K562 (cell line): Measurements from ENCODE around the gene MAN1B1. TPM values are rescaled to one million over a fixed set of nuclear protein-coding genes. Genes with fewer than 3 reads are reported as not detected.

ENCODE experiments used
- ATAC-seq: fragments of 200-7000 bp; cut with Tn5 transposase; 3 replicates; pipeline ENCODE4 v1.9.1; 2020; ENCODE audit warnings: moderate library complexity
- BruUV-seq: library from RNA; stranded (reverse); fragments of 400-500 nt; replicated peaks from 2 replicates; lab custom pipeline; 2021; lab: Mats Ljungman, UMichigan
- CTCF ChIA-PET: fragments of 300-600 bp; formaldehyde crosslinking; extraction: SDS; loops from one replicate; lab custom pipeline; 2021; ENCODE audit warnings: low intra/inter-chr PET ratio; lab: Yijun Ruan, JAX
- POLR2A ChIA-PET: fragments of 300-600, 350-650 bp; sonication (Branson Sonifier 250); formaldehyde crosslinking; extraction: SDS; loops from one replicate; lab custom pipeline; 2021; ENCODE audit warnings: antibody characterized with exemption, inconsistent platforms; lab: Yijun Ruan, JAX
- DNase-seq, 4 experiments: peaks; one replicate each; pipeline versions ENCODE4 v3.0.0 to v3.0.0-alpha.2; 2011 to 2018; ENCODE audit warnings: low spot score in 3 of 4, mixed read lengths in 3 of 4; ENCODE audit errors: extremely low read depth in 1 of 4
- FAIRE-seq: peaks from 2 replicates; lab custom pipeline; 2011; peaks lifted over from hg19 to GRCh38; lab: Jason Lieb, UNC
- H2AFZ ChIP-seq: 2 replicates; pipeline ENCODE4 v1.6.0; 2011; ENCODE audit warnings: low read depth, low read length, control low read depth, inconsistent platforms
- H3K27ac ChIP-seq: fragments of 200-600 bp; 3 replicates; pipeline ENCODE4 v1.8.0; 2011; ENCODE audit warnings: low read depth, mild to moderate bottlenecking, control low read depth, inconsistent platforms, low read length, moderate library complexity, mixed read lengths; ENCODE audit errors: extremely low read depth
- H3K27me3 ChIP-seq, 2 experiments: fragments of 300-600 bp in 1 of 2; 2 replicates in 1 of 2; 3 replicates in 1 of 2; pipeline versions ENCODE4 v1.6.0 to v1.8.0; 2011; ENCODE audit warnings: inconsistent platforms in 2 of 2, low read length in 2 of 2, mild to moderate bottlenecking in 1 of 2, mixed read lengths in 1 of 2, moderate library complexity in 1 of 2; ENCODE audit not compliant: control insufficient read depth in 2 of 2, insufficient read depth in 2 of 2
- H3K36me3 ChIP-seq: fragments of 300-600 bp; 3 replicates; pipeline ENCODE4 v1.8.0; 2011; ENCODE audit warnings: mild to moderate bottlenecking, low read length, inconsistent platforms; ENCODE audit not compliant: control insufficient read depth, insufficient read depth
- H3K4me1 ChIP-seq, 2 experiments: fragments of 200-600 bp in 1 of 2; replicated peaks in 1 of 2; 2 replicates in 1 of 2; 3 replicates in 1 of 2; pipeline versions ENCODE4 v1.5.1 to v1.8.0; 2011; ENCODE audit warnings: inconsistent platforms in 2 of 2, low read length in 2 of 2, mild to moderate bottlenecking in 1 of 2, mixed read lengths in 1 of 2, moderate library complexity in 1 of 2; ENCODE audit not compliant: control insufficient read depth in 2 of 2, insufficient read depth in 2 of 2
- H3K4me2 ChIP-seq: 2 replicates; pipeline ENCODE4 v1.6.1; 2011; ENCODE audit warnings: low read length, control low read depth, inconsistent platforms, mixed read lengths; ENCODE audit not compliant: insufficient read depth
- H3K4me3 ChIP-seq: fragments of 200-600 bp; sonication (generic), shearing (Covaris generic); 2 replicates; pipeline ENCODE4 v1.5.1; 2016; ENCODE audit warnings: control low read depth, inconsistent platforms
- H3K79me2 ChIP-seq: fragments of 200-600 bp; 3 replicates; pipeline ENCODE4 v1.8.0; 2011; ENCODE audit warnings: low read length, inconsistent platforms; ENCODE audit not compliant: control insufficient read depth, insufficient read depth
- H3K9ac ChIP-seq, 2 experiments: 2 replicates each; pipeline versions ENCODE4 v1.6.0 to v1.6.1; 2011; ENCODE audit warnings: low read depth in 2 of 2, low read length in 2 of 2, control low read depth in 1 of 2, inconsistent platforms in 1 of 2, mild to moderate bottlenecking in 1 of 2, mixed read lengths in 1 of 2; ENCODE audit not compliant: insufficient read depth in 1 of 2
- H3K9me1 ChIP-seq: one replicate; pipeline ENCODE4 v1.6.0; 2011; ENCODE audit warnings: inconsistent platforms, mild to moderate bottlenecking, low read length, moderate library complexity; ENCODE audit not compliant: control insufficient read depth, insufficient read depth
- H3K9me3 ChIP-seq: replicated peaks from 2 replicates; pipeline ENCODE4 v1.5.1; 2011; ENCODE audit warnings: low read depth, low read length, inconsistent platforms; ENCODE audit not compliant: control insufficient read depth, insufficient read depth
- H4K20me1 ChIP-seq: replicated peaks from 2 replicates; pipeline ENCODE4 v1.6.1; 2011; ENCODE audit warnings: low read length, inconsistent platforms, mixed read lengths; ENCODE audit not compliant: control insufficient read depth, insufficient read depth
- RBFOX2 ChIP-seq: fragments of 200-400 bp; formaldehyde crosslinking; IDR thresholded peaks from 2 replicates; pipeline ENCODE4 v1.6.1; 2017; ENCODE audit warnings: low read depth, mild to moderate bottlenecking, low read length, moderate library complexity
- WGBS: fragments of 100-300 bp; shearing (Covaris generic); methylation state at CpG from one replicate; pipeline ENCODE4 v1.1.6; 2016; ENCODE audit warnings: low coverage, mixed read lengths; ENCODE audit not compliant: insufficient coverage; ENCODE audit errors: missing lambda C conversion rate; 5-methylcytosine and 5-hydroxymethylcytosine counted together
- in situ Hi-C: fragments of 300-500 bp; cut with MboI; formaldehyde crosslinking; loops from 4 replicates; pipeline ENCODE4 v1.15.0; 2018; ENCODE audit warnings: inconsistent platforms, mixed read lengths
- intact Hi-C: fragments of 100-400 bp; cut with micrococcal nuclease; formaldehyde crosslinking; loops from 2 replicates; pipeline ENCODE4 v1.14.2; 2022
- polyA plus RNA-seq, 8 experiments: library from polyadenylated mRNA; depleted of rRNA in 4 of 8; stranded (reverse) in 5 of 8; unstranded in 3 of 8; fragments of >200 nt; fragmentation: Nextera tagmentation in 2 of 8; fragmentation: Illumina TruSeq in 1 of 8; extraction: Ambion mirVana in 2 of 8; extraction: Trizol in 1 of 8; gene quantifications; 2 replicates each; pipeline versions ENCODE4 v1.2.1 to v1.2.3, GENCODE V29; 2011 to 2014; ENCODE audit warnings: inconsistent platforms in 1 of 8, missing spikeins in 1 of 8
- total RNA-seq, 7 experiments: library from RNA; depleted of rRNA in 6 of 7; stranded (reverse); fragments of >200 nt in 6 of 7; fragmentation: Illumina TruSeq in 2 of 7; extraction: Trizol in 2 of 7; gene quantifications; 2 replicates each; pipeline versions ENCODE4 v1.2.1 to v1.2.3, GENCODE V29; 2011 to 2021; ENCODE audit warnings: low replicate concordance in 1 of 7
- TF ChIP-seq, protein P1 (sequence below): sonication (generic); formaldehyde crosslinking; IDR thresholded peaks from 2 replicates; pipeline ENCODE4 v1.8.1; 2023; ENCODE audit warnings: mild to moderate bottlenecking, missing genetic modification reagents

Gene MAN1B1
- total and polyA plus RNA-seq, 9 of the 15 experiments (the other 6 are each of a cell fraction or from before 2014, with no cell fraction given), result 0.55 to 36.6 (median 27.3) TPM

GRCh38 chr9:137148242-137148641 lies 61.5 kb downstream of the MAN1B1 start:
- Histone ChIP-seq H3K9me3 (no peaks in the 10 kb centered on the region), H2AFZ (no peak overlapping the region), H3K9me1 (no peaks in the 10 kb centered on the region), H3K9ac (peak overlapping the region in 1 of 2 experiments; percentile 35; a peak in 1 of 4 replicates), H3K4me3 (no peak overlapping the region), H3K4me1 (peaks cover 8 to 52% of the 10 kb centered on the region in 2 experiments; a peak in 3 of 5 replicates), H3K79me2 (no peaks in the 10 kb centered on the region), H3K27ac (no peak overlapping the region), H3K4me2 (no peak overlapping the region), H4K20me1 (0 out of 2 replicates have a peak, but pooled peaks cover 5% of the 10 kb centered on the region), H3K36me3 (no peaks in the 10 kb centered on the region), H3K27me3 (peaks cover 0 to 7% of the 10 kb centered on the region in 2 experiments; a peak in 2 of 5 replicates)
- TF ChIP-seq, protein P1, sequence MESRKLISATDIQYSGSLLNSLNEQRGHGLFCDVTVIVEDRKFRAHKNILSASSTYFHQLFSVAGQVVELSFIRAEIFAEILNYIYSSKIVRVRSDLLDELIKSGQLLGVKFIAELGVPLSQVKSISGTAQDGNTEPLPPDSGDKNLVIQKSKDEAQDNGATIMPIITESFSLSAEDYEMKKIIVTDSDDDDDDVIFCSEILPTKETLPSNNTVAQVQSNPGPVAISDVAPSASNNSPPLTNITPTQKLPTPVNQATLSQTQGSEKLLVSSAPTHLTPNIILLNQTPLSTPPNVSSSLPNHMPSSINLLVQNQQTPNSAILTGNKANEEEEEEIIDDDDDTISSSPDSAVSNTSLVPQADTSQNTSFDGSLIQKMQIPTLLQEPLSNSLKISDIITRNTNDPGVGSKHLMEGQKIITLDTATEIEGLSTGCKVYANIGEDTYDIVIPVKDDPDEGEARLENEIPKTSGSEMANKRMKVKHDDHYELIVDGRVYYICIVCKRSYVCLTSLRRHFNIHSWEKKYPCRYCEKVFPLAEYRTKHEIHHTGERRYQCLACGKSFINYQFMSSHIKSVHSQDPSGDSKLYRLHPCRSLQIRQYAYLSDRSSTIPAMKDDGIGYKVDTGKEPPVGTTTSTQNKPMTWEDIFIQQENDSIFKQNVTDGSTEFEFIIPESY, result 0 out of 2 replicates have a peak, but pooled peaks have one; percentile 23
- no peak for TF ChIP-seq RBFOX2
- WGBS, result 73% methylated on average over 15 of the region's 27 CpGs
- no peak for DNase-seq
- intact Hi-C loops, result no loop called here
- no peak for ATAC-seq
- no TSS peak for BruUV-seq
- CTCF ChIA-PET, result no interaction called here
- no peak for FAIRE-seq
- in situ Hi-C loops, result no loop called here
- POLR2A ChIA-PET, result interaction anchor here (0.6 to 3.4 kb wide), 3 partner anchors 9 to 28 kb away, joined by 4 to 22 read pairs (median 4); partner anchors contain the start of gene GRIN1
